ENCODE results near the gene MEIOB. TPM values are rescaled to one million over a fixed set of nuclear protein-coding genes. Genes with fewer than 3 reads are reported as not detected.
"Not testable (repeated sequence)": the region's sequence is repeated elsewhere in the genome, so short reads cannot be mapped to it uniquely, and the experiment has no call there.

Gene MEIOB
- total RNA-seq, 2 experiments from 2014 or later: not detected

DNA sequence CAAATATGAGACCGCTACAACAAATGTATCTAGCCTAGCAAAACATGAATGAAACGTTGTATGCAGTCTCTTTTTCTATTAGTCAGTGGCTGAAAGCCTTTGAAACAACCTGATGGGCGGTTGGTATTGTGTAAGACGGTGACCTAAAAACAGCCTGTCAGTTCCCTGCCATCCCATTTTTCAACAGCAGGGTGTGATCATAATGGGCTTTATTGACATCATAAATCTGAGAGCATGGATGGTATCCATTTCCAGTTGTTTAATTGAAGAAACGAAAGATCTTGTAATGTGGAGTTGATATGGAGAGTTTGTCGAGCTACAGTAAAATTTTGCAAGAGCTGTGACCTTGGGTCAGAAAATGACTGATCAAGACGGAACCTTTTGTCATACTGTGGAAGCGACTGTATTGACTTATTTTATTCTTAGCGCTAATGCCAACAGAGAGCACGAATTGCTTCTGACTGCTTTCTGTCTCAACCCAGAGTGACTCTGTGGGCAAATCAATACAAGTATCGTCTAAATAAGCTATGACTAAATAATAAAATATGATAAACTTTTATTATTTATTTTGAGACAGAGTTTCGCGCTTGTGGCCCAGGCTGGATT is 12.3 kb upstream of the MEIOB start:
- POLR2A ChIA-PET: no interaction called here
- CTCF ChIA-PET: interaction anchor here (1.2 kb wide), 1 partner anchor 9 kb away, joined by 3 read pairs; no protein-coding TSS in a partner anchor

DNA sequence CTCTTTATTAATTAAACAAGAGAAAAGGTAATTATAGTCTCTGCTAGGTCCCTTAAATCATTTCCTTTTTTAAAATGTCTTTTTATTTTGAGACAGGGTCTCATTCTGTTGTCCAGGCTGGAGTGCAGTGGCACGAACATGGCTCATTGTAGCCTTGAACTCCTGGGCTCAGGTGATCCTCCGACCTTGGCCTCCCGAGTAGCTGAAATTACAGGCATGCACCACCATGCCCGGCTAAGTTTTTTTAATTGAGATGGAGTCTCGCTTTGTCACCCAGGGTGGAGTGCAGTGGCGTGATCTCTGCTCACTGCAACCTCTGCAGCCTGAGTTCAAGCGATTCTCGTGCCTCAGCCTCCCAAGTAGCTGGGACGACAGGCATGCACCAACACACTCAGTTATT is 9.2 kb upstream of the MEIOB start:
- CTCF ChIA-PET, POLR2A ChIA-PET: not testable (repeated sequence)

DNA sequence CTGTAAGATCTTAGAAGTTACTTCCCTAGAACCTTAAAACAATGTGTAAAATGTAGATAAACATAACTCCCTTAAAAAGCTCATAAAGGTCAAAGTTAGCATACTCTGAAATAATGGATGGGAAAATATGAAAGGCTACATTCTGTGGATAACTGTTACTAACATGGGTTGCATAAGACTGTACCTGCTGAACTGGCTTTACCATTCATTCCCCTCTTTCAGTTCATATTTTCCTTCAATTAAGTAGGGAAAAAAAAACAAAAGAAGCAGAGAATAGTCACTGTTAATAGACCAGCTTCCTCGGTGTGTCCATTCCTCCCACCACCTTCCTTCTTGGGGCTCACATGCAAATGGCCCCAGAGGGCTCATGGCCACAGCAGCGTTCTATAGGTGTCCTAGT is 7.5 kb upstream of the MEIOB start:
- ChIA-PET CTCF (no interaction called here), POLR2A (interaction anchor here (0.5 kb wide), 1 partner anchor 310 kb away, joined by 3 read pairs; no protein-coding TSS in a partner anchor)

DNA sequence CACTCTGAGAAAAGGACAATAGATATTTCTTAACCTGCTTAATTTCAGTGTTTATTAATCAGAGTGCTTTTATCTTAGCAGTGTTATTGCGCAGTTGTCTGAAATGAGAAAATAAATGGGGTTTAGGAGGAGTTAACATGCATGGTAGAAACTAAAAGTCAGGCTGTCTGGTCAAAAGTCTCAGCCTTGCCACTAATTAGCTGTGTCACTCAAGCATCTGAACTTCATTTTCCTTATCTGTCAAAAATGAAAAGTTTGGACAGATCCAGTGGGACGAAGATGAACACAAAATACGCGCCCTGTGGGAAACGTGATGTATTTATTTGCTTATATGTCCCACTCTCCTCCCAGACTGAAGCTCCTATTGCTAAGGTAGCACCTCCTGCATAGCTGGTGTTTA is 6.3 kb upstream of the MEIOB start:
- ChIA-PET POLR2A (no interaction called here), CTCF (interaction anchor here (1.2 kb wide), 1 partner anchor 16 kb away, joined by 3 read pairs; no protein-coding TSS in a partner anchor)

DNA sequence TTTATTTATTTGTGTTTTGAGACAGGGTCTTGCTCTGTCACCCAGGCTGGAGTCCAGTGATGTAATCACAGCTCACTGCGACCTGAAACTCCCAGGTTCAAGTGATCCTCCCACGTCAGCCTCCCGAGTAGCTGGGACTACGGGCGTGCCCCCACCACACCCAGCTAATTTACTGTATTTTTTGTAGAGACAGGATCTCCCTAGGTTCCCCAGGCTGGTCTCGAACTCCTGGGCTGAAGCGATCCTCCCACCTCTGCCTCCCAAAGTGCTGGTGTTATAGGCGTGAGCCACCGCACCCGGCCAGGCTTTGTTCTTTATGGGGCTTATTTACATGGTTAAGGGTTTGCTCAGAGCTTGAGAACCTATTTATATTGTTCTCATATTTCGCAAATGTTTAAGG is 5.8 kb upstream of the MEIOB start:
- ChIA-PET POLR2A (no interaction called here), CTCF (interaction anchor here (1.2 kb wide), 1 partner anchor 15 kb away, joined by 3 read pairs; no protein-coding TSS in a partner anchor)

DNA sequence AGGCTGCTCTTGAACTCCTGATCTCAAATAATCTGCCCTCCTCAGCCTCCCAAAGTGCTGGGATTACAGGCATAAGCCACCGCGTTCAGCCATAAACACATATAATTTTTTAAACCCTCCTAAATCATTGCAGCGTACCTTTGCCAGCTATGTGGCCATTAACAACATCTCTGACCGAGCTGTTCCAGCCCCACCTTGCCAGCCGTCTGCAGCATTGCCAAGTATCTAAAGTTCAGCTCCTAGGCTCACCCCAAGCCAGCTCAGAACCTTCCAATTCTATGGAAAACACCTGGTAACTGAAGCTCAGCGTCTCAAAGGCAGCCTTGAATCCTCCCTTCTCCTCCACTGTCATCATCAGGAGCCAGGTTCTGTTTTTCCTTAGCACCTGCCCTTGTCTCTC is 5.1 kb upstream of the MEIOB start:
- CTCF ChIA-PET: interaction anchor here (1.2 kb wide), 1 partner anchor 15 kb away, joined by 3 read pairs; no protein-coding TSS in a partner anchor
- POLR2A ChIA-PET: no interaction called here

DNA sequence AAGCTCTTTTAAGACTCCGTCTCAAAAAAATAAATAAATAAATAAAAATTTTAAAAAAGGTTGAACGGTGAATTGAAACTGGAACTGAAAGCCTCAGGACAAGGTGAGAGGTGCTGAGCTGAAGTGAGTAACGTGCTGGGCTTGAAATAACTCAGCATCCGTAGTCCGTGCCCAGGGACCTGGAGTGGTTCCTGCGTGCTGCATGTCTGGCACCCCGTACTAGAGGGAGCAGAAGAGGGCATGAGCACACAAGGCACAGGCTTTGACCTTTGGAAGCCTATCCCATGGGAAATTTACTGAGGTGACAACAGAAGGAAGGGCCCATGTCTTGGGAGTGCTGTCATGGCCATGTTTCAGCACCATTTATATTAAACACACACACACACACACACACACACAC is 4.5 kb upstream of the MEIOB start:
- CTCF ChIA-PET: no interaction called here
- POLR2A ChIA-PET: no interaction called here

DNA sequence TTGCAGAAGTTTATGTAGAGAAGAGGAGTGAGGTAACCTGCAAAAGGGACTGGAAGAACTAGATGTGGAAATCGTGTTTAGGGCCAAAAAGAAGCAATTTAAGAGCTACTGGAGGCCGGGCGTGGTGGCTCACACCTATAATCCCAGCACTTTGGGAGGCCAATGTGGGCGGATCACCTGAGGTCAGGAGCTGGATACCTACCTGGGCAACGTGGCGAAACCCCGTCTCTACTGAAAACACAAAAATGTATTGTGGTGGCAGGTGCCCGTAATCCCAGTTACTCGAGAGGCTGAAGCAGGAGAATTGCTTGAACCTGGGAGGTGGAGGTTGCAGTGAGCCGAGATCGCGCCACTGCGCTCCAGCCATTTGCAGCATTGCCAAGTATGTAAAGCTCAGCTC is 4.1 kb upstream of the MEIOB start:
- POLR2A ChIA-PET, CTCF ChIA-PET: not testable (repeated sequence)

DNA sequence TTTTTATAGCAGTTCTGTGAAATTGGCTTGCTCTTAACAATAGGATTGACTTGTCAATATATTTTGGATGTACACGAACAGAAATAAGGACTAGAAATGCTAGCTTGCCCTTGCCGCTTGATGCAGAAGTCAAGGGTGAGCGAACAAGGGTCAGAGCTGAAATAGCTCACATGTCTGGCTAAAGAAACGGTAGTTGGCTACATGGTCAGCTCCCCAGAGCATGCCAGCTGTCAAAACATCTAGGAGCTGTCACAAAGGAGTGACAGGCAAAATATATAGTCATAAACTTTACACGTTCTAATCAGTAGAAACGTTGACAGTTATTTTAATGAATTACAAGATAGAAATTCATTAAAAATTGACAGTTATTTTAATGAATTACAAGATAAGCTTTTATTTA is 2.9 kb upstream of the MEIOB start:
- CTCF ChIA-PET: interaction anchor here (0.8 to 1.0 kb wide), 2 partner anchors 10 kb away, joined by 3 read pairs; no protein-coding TSS in a partner anchor
- POLR2A ChIA-PET: no interaction called here

DNA sequence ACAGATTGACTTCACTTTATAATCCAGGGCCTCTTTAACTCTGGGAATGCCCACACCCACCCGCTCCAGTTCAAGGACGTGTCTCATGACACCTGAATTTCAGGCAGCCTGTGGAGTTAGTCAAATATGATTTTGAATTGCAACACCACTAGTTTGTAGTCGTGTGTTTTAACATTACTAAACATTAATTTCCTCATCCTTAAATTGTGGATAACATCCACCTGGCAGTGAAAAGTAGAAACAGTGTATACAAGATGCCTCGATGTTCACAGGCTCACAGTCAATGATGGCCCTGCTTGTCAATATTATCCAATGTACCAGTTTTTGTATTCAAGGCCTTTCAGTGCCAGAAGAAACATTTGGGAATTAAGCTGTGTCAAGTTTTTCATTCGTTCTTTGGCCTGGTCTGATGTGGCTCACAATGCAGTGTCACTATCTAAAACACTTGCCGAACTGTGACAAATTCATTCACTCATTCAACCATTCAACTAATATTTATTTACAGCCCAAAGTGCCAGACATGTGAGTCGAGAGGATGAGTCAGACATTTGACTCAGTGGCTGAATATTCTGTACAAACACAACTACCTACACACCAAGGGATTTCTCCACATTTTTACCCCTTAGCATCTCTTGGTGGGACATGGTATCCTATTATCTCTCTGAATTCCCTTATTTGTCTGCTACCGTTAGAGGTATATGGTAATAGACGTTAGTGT is 1.4 kb downstream of the MEIOB start:
- ChIA-PET CTCF (interaction anchor here (1.2 kb wide), 1 partner anchor 58 kb away, joined by 4 read pairs; no protein-coding TSS in a partner anchor), POLR2A (no interaction called here)

DNA sequence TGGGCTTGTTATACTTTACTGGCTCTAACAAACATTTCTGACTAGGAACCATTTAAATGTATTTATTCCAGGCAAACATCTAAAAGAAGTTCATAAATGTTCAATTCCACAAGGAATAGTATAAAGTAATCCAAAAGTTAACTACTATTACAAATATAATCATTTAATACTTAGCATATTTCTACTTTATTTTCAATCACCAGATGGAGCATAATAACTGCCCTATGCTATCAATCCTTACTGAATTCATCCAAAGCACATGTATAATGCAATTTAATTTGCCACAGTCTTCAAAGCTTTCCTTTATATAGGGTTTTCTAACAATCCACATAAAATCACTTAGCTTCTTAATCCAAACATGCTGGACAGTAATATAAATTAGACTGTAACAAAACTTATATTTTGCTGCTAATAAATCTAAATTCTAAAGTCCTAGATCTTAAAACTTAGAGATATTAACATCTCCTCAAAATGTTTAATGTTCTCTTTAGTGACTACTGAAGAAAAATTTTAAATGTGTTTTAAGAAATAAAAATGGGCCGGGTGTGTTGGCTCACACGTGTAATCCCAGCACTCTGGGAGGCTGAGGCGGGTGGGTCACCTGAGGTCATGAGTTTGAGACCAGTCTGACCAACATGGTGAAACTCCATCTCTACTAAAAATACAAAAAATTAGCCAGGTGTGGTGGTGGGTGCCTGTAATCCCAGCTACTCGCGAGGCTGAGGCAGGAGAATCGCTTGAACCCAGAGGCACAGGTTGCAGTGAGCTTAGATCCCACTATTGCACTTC is 5.9 kb downstream of the MEIOB start:
- ChIA-PET CTCF (interaction anchor here (1.2 kb wide), 1 partner anchor 156 kb away, joined by 4 read pairs; no protein-coding TSS in a partner anchor), POLR2A (no interaction called here)

DNA sequence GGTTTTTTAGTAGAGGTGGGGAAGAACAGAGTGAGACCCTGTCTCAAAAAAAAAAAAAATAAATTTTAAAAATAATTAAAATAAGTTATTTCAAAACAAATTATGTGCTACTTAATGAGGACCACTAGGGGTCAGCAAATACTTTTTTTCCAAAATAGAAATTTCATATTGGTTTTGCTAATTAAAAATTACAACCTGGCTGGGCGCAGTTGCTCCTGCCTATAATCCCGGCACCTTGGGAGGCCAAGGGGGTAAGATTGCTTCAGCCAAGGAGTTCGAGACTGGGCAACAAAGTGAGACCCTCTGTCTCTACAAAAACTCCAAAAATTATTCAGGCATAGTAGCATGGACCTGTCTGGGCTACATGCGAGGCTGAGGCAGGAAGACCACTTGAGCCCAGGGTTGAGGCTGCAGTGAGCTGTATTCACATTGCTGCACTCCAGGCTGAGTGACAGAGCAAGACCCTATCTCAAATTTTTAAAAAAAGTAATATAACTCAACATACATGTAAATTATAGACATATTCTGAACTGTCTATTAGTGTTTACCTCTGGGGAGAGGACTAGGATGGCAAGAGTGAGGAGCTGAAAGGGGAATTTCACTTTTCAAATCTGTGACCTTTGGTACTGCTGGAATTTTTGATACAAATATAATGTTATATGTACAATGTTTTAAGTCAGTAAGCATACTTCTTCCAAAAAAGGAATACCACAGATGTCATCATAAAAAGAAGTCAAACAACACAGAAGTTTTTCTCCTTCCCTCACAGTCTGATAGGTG is 8.1 kb downstream of the MEIOB start:
- ChIA-PET CTCF (interaction anchor here (0.6 to 3.5 kb wide), 6 partner anchors 45 to 763 kb away, joined by 3 to 13 read pairs (median 3); no protein-coding TSS in a partner anchor), POLR2A (no interaction called here)

DNA sequence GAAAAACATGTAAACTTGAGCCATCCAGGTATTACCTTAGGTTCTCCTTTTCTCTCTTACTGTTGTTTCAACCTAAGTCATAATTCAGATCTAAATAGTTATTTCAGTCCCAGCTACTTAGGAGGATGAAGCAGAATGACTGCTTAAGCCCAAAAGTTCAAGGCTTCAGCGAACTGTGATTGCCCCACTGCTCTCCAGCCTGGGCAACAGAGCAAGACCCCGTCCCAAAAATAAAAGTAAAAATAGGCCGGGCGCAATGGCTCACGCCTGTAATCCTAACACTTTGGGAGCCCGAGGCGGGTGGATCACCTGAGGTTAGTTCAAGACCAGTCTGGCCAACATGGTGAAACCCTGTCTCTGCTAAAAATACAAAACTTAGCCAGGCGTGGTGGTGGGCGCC is 9.6 kb downstream of the MEIOB start:
- POLR2A ChIA-PET: no interaction called here
- CTCF ChIA-PET: interaction anchor here (1.0 to 3.5 kb wide), 4 partner anchors 16 to 79 kb away, joined by 3 to 13 read pairs (median 6); no protein-coding TSS in a partner anchor

DNA sequence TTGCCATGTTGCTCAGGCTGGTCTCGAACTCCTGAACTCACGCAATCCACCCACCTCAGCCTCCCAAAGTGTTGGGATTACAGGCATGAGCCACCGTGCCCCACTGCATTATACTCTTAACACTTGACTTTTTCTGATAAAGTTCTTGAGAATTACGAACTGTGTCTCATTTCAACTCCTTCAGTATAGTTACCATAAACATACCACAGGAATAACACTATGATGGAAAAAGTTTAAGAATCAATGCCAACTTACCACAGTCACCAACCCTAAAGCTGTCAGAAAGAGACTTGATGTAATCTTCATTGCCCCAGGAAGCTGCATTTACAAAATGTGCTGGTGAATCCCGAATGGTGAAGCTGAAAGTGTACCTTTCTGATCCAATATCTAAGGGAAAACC is 10.2 kb downstream of the MEIOB start:
- ChIA-PET CTCF (interaction anchor here (1.4 to 3.5 kb wide), 2 partner anchors 16 to 67 kb away, joined by 3 to 13 read pairs; no protein-coding TSS in a partner anchor), POLR2A (no interaction called here)

DNA sequence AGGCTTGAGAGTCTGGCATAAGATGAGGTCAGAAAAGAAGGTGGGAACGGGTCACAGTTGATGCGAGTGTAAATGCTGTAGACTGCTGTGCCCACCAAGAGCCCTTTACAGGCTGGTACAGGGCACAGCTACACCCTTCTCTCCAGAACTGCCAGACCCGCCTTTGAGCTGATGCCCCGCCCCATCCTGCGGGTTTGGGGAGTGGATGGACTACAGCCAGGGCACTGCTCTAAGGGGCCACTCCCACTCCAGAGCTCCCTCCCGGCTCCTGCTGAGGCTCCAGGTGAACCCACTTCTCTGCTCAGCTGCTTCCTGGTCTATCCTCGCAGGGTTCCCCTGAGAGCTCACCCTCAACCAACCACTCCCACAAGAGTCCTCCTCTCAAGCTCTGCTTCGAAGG is 12.3 kb downstream of the MEIOB start:
- POLR2A ChIA-PET: no interaction called here
- CTCF ChIA-PET: no interaction called here

DNA sequence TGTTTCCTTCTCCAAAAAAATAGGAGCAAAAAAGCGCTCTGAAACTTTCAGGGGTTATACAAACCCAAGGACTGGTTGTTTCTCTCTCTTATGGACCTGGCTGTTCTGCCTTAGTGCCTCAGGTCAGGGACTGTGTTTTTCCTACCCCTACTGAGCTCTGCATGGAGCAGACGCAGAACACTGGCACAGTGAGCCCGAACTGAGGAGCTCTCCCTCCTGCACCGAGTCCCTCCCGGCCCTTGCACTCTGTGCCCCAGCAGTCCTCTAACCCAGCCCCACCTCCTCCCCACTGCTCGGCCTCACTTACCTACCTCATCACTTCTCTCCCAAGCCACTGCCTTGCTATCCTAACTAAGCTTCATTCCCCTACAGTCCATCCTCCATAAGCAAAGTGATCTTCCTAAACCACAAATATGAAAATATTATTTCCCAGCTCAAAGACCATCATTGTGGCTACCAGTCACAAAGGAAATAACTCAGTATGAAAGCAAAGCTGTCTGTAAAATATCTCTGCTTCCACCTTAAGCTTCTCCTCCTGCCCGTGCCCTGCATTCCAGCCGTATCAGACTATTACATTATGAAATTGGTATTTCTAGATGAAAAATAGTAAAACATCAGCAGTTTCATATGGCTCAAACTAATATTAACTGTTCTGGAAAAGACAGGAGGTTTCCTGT is 13.6 kb downstream of the MEIOB start:
- POLR2A ChIA-PET: no interaction called here
- CTCF ChIA-PET: interaction anchor here (0.9 kb wide), 1 partner anchor 153 kb away, joined by 3 read pairs; the partner anchor contains the start of gene MAPK8IP3

DNA sequence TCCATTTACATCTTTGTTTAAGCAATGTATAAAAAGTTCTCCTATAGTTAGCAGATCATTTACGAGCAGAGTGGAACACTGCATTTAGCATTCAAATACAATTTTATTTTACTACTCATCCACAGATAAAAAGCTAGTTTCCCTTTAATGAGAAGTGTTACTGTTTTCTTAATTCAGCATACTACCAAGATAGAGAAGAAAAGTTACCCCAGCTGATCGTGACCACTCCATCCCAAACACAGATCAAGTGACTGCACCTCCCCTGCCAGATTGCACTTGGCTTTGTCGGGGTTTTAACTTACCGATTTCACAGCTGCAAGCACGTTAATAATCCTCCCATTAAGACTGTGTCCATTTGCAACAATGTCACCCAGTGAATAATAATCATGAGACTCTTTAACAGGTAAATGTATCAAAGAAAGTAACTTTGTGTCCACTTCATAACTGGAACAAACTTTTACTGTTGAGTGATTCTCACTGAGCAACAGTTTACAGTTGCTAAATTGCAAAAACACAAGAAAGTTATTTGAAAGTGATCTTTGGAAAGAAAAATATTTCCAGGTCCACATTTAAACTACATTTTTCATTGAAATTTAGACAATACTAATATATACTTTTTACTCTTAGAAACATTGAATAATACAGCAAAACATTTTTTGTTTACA is 14.4 kb downstream of the MEIOB start:
- ChIA-PET POLR2A (no interaction called here), CTCF (interaction anchor here (0.9 kb wide), 1 partner anchor 152 kb away, joined by 3 read pairs; the partner anchor contains the start of gene MAPK8IP3)

DNA sequence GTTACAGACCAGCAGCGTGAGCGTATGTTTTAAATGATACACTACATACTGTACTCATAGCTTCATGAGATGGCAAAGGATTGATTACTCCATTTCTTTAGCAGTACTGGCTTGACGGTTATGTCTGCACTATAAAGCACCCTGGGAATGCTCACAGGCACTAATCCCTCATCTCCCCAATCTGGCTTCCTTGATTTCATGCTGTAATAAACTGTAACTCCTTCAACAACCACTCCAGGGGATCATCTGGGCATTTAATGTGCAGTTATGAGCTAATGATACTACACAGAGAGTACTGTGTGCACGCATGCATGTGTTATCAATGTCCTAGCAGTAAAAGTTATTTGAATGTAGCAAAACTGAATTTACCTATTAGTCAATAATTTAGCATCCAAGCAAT is 20.2 kb downstream of the MEIOB start:
- POLR2A ChIA-PET: no interaction called here
- CTCF ChIA-PET: interaction anchor here (0.5 to 0.8 kb wide), 2 partner anchors 72 to 171 kb away, joined by 3 to 4 read pairs; no protein-coding TSS in a partner anchor
